Fibroblast of villous mesenchyme (primary cell): ENCODE measurements around the gene GALNT3. TPM values are rescaled to one million over a fixed set of nuclear protein-coding genes. Genes with fewer than 3 reads are reported as not detected.

Experiments
- DNase-seq: peaks from one replicate; pipeline ENCODE4 v3.0.0-alpha.2; 2010; ENCODE audit warnings: low read depth
- H3K4me3 ChIP-seq: 2 replicates; pipeline ENCODE4 v1.5.1; 2011; ENCODE audit warnings: low read depth, mild to moderate bottlenecking, low read length
- total RNA-seq: library from RNA; depleted of rRNA; stranded (reverse); fragments of >200 nt; gene quantifications from 2 replicates; pipeline ENCODE4 v1.2.3, GENCODE V29; 2012
- TF ChIP-seq, protein P1 (sequence below): IDR thresholded peaks from 2 replicates; pipeline ENCODE4 v1.5.1; 2012; ENCODE audit warnings: low read depth, mild to moderate bottlenecking, low read length; ENCODE audit not compliant: insufficient read depth

Gene GALNT3
- total RNA-seq, 1 donor, result 4.3 TPM

- DNase-seq, result no peak
- TF ChIP-seq, protein P1, sequence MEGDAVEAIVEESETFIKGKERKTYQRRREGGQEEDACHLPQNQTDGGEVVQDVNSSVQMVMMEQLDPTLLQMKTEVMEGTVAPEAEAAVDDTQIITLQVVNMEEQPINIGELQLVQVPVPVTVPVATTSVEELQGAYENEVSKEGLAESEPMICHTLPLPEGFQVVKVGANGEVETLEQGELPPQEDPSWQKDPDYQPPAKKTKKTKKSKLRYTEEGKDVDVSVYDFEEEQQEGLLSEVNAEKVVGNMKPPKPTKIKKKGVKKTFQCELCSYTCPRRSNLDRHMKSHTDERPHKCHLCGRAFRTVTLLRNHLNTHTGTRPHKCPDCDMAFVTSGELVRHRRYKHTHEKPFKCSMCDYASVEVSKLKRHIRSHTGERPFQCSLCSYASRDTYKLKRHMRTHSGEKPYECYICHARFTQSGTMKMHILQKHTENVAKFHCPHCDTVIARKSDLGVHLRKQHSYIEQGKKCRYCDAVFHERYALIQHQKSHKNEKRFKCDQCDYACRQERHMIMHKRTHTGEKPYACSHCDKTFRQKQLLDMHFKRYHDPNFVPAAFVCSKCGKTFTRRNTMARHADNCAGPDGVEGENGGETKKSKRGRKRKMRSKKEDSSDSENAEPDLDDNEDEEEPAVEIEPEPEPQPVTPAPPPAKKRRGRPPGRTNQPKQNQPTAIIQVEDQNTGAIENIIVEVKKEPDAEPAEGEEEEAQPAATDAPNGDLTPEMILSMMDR, result no peak
- no peak overlapping the region for H3K4me3 ChIP-seq
These were observed 2.0 kb downstream of the GALNT3 start for GRCh38 chr2:165792104-165792454.

GRCh38 chr2:165791421-165792103 lies 2.5 kb downstream of the GALNT3 start:
- H3K4me3 ChIP-seq, result no peak overlapping the region
- DNase-seq, result no peak

GRCh38 chr2:165790466-165790865 lies 3.6 kb downstream of the GALNT3 start:
- no peak overlapping the region for H3K4me3 ChIP-seq
- TF ChIP-seq, protein P1, result no peak
- DNase-seq, result no peak

More at GRCh38 chr2:165791421-165792103, 2.5 kb downstream of the GALNT3 start:
- TF ChIP-seq, protein P1, result no peak

DNA sequence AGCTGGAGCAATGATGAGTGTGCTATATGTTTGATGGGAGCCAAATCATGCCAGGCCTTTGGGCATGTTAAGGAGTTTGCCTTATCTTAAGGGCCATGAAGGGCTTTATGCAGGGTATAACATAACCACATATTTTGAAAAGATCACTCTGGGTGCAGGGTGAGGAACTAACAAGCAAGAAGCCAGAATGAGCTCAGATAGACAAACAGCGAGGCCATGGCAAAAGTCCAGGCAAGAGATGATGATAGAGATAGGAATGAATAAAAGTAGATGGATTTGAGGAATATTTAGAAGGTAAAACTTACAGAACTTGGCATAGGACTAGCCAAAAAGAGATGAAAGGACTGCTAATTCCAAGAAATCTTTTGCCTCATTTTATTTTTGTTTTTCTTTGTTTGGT lies 6.7 kb downstream of the GALNT3 start:
- TF ChIP-seq, protein P1, result no peak
- no peak for DNase-seq
- H3K4me3 ChIP-seq, result no peak overlapping the region

GRCh38 chr2:165779706-165780105 lies 14.3 kb downstream of the GALNT3 start:
- DNase-seq, result no peak
- TF ChIP-seq, protein P1, result no peak
- H3K4me3 ChIP-seq, result no peak overlapping the region

- no peak overlapping the region for H3K4me3 ChIP-seq
- TF ChIP-seq, protein P1, result peak; percentile 24
- no peak for DNase-seq
These were observed 15.2 kb downstream of the GALNT3 start for GRCh38 chr2:165778653-165779451.
